ENCODE data around the gene RBM19. TPM values are rescaled to one million over a fixed set of nuclear protein-coding genes. Genes with fewer than 3 reads are reported as not detected.

Gene RBM19
- total and polyA plus RNA-seq, 2 of the 4 experiments (the other 2 are of a cell fraction) = 18.7 to 19.2 TPM

- no peak overlapping the region for H2AK5ac ChIP-seq (ENCODE audit: low read depth, low read length)
- intact Hi-C loops (cut with micrococcal nuclease) = loop anchor here (5.0 kb wide), 1 partner anchor 717 kb away; no protein-coding TSS in a partner anchor
- dilution Hi-C loops (cut with HindIII; ENCODE audit: low sequenced_read_pairs, unreplicated experiment) = no loop called here
- no peaks in the 10 kb centered on the region for H3K9me3 ChIP-seq (ENCODE audit: control insufficient read depth, insufficient read depth, low read length)
- H2BK20ac ChIP-seq (ENCODE audit: low read depth, low read length) = no peak overlapping the region
- no TSS peak for BruUV-seq (replicated peaks)
- 67% methylated on average over 1 of the region's 10 CpGs; no CpG with 5 or more reads in 1 of the 2 experiments for WGBS, 2 experiments (ENCODE audit: extremely low coverage in 2 of 2, insufficient read length in 1 of 2)
- H3K9me1 ChIP-seq (ENCODE audit: insufficient read depth, low read length) = no peaks in the 10 kb centered on the region
- no peak overlapping the region for H3K18ac ChIP-seq (ENCODE audit: low read depth, low read length)
- peaks cover 15% of the 10 kb centered on the region for H3K36me3 ChIP-seq (ENCODE audit: control insufficient read depth, insufficient read depth, low read length)
- H2AFZ ChIP-seq (replicated peaks; ENCODE audit: low read length, poor library complexity) = no peak overlapping the region
- no peak overlapping the region for H4K91ac ChIP-seq (ENCODE audit: insufficient read depth, low read depth, low read length)
- no peak overlapping the region for H3K56ac ChIP-seq (ENCODE audit: extremely low read depth, insufficient read depth, low read length)
- H3K79me1 ChIP-seq (ENCODE audit: low read depth in 1 of 2, low read length in 2 of 2) = no peaks in the 10 kb centered on the region
- no peak overlapping the region for H2AK9ac ChIP-seq (replicated peaks; ENCODE audit: low read depth, low read length, poor library complexity)
- H3K9ac ChIP-seq (ENCODE audit: low read depth, low read length) = no peak overlapping the region
- H2BK15ac ChIP-seq (ENCODE audit: low read depth, low read length) = no peak overlapping the region
- H3K27ac ChIP-seq (ENCODE audit: insufficient read depth, low read length) = no peak overlapping the region
- no peak overlapping the region for H2BK5ac ChIP-seq (ENCODE audit: low read depth, low read length, poor library complexity, severe bottlenecking)
- no peaks in the 10 kb centered on the region for H3K27me3 ChIP-seq (ENCODE audit: control insufficient read depth, insufficient read depth, low read length)
- no peak overlapping the region for H3K4me2 ChIP-seq (ENCODE audit: low read depth, low read length)
- POLR2A ChIA-PET (ENCODE audit: unreplicated experiment) = no interaction called here
- H3K4ac ChIP-seq (ENCODE audit: low read depth, low read length) = no peak overlapping the region
- H3K14ac ChIP-seq (replicated peaks; ENCODE audit: low read depth, low read length) = no peak overlapping the region
- in situ Hi-C loops (cut with MboI; ENCODE audit: low sequenced_read_pairs) = loop anchor here (5.0 to 10.0 kb wide), 2 partner anchors 452 to 599 kb away; no protein-coding TSS in a partner anchor
- TF ChIP-seq RAD21 (IDR thresholded peaks at IDR 0.05; ENCODE audit: low read length) = no peak
- DNase-seq (no peak), ATAC-seq (ENCODE audit: low read depth) (no peak)
- no peak overlapping the region for H3K4me3 ChIP-seq (ENCODE audit: insufficient read depth, low read depth, low read length)
- no peak overlapping the region for H3K23ac ChIP-seq (ENCODE audit: low read depth, low read length)
- H4K20me1 ChIP-seq (ENCODE audit: insufficient read depth, low read length) = no peaks in the 10 kb centered on the region; the same call in 1 of the 2 replicates
- H4K8ac ChIP-seq (ENCODE audit: low read depth in 2 of 2, low read length in 2 of 2) = no peak overlapping the region
- no peak overlapping the region for H2BK120ac ChIP-seq (ENCODE audit: low read depth, low read length)
- no peaks in the 10 kb centered on the region for H3K4me1 ChIP-seq (ENCODE audit: control insufficient read depth, insufficient read depth, low read length)
- H4K5ac ChIP-seq (ENCODE audit: low read depth, low read length) = no peak overlapping the region
- CTCF ChIA-PET = no interaction called here
These were observed 51.9 kb downstream of the RBM19 start for GRCh38 chr12:113914176-113914575.
